Fibroblast of lung (primary cell): Measurements from ENCODE around the gene KCNJ10. TPM values are rescaled to one million over a fixed set of nuclear protein-coding genes. Genes with fewer than 3 reads are reported as not detected.

ENCODE experiments used
- DNase-seq, 2 donors: peaks; one replicate each; pipeline versions ENCODE4 v3.0.0 to v3.0.0-alpha.2; 2010; ENCODE audit warnings: low read depth in 2 of 2
- H2AFZ ChIP-seq: 2 replicates; pipeline ENCODE4 v1.5.1; 2012; ENCODE audit warnings: low read length, control low read depth, inconsistent platforms
- H3K27ac ChIP-seq: 2 replicates; pipeline ENCODE4 v1.5.1; 2011; ENCODE audit warnings: low read length, control low read depth; ENCODE audit not compliant: insufficient read depth
- H3K27me3 ChIP-seq: 2 replicates; pipeline ENCODE4 v1.5.1; 2011; ENCODE audit warnings: mild to moderate bottlenecking, low read length; ENCODE audit not compliant: control insufficient read depth, insufficient read depth
- H3K36me3 ChIP-seq: 2 replicates; pipeline ENCODE4 v1.5.1; 2011; ENCODE audit warnings: low read length; ENCODE audit not compliant: control insufficient read depth, insufficient read depth
- H3K4me1 ChIP-seq: 2 replicates; pipeline ENCODE4 v1.5.1; 2011; ENCODE audit warnings: low read length; ENCODE audit not compliant: control insufficient read depth, insufficient read depth; ENCODE audit errors: extremely low read depth
- H3K4me2 ChIP-seq: 2 replicates; pipeline ENCODE4 v1.5.1; 2011; ENCODE audit warnings: low read length, control low read depth; ENCODE audit not compliant: insufficient read depth; ENCODE audit errors: extremely low read depth
- H3K4me3 ChIP-seq, 4 experiments: fragments of 200-600 bp in 1 of 4; sonication (generic) in 1 of 4; replicated peaks in 1 of 4; 2 replicates each; pipeline ENCODE4 v1.5.1; 2011 to 2016; ENCODE audit warnings: low read length in 4 of 4, low read depth in 3 of 4, mild to moderate bottlenecking in 3 of 4, control low read depth in 2 of 4, inconsistent platforms in 1 of 4, mixed read lengths in 1 of 4; ENCODE audit not compliant: insufficient read depth in 1 of 4; ENCODE audit errors: control extremely low read depth in 1 of 4
- H3K79me2 ChIP-seq: 2 replicates; pipeline ENCODE4 v1.5.1; 2012; ENCODE audit warnings: mild to moderate bottlenecking, low read length, inconsistent platforms; ENCODE audit not compliant: control insufficient read depth, insufficient read depth
- H3K9ac ChIP-seq: 2 replicates; pipeline ENCODE4 v1.5.1; 2011; ENCODE audit warnings: mild to moderate bottlenecking, low read length, control low read depth; ENCODE audit not compliant: insufficient read depth
- H3K9me3 ChIP-seq: 2 replicates; pipeline ENCODE4 v1.5.1; 2012; ENCODE audit warnings: low read depth, low read length; ENCODE audit not compliant: control insufficient read depth, insufficient read depth
- H4K20me1 ChIP-seq: 2 replicates; pipeline ENCODE4 v1.5.1; 2011; ENCODE audit warnings: low read length; ENCODE audit not compliant: control insufficient read depth, insufficient read depth; ENCODE audit errors: extremely low read depth
- EZH2 ChIP-seq: IDR thresholded peaks from 2 replicates; pipeline ENCODE4 v1.5.1; 2012; ENCODE audit warnings: low read length, control low read depth, mild to moderate bottlenecking; ENCODE audit errors: missing control alignments
- polyA plus RNA-seq, 2 donors: library from polyadenylated mRNA; depleted of rRNA in 1 of 2; stranded (reverse) in 1 of 2; unstranded in 1 of 2; fragments of >200 nt; gene quantifications; 2 replicates each; pipeline ENCODE4 v1.2.1, GENCODE V29; 2011 to 2012; ENCODE audit warnings: missing spikeins in 1 of 2
- total RNA-seq: library from RNA; depleted of rRNA; stranded (reverse); fragments of >200 nt; gene quantifications from 2 replicates; pipeline ENCODE4 v1.2.1, GENCODE V29; 2014
- TF ChIP-seq, protein P1 (sequence below), 2 donors: IDR thresholded peaks in 1 of 2; conservative IDR thresholded peaks in 1 of 2; 1 replicate in 1 of 2; 2 replicates in 1 of 2; pipeline ENCODE4 v1.5.1; 2011 to 2012; ENCODE audit warnings: low read length in 2 of 2, control low read depth in 1 of 2, inconsistent platforms in 1 of 2, low read depth in 1 of 2, mild to moderate bottlenecking in 1 of 2

Gene KCNJ10
- total and polyA plus RNA-seq, 2 donors (not counting 1 experiment from before 2014, with no cell fraction given), result not detected

DNA sequence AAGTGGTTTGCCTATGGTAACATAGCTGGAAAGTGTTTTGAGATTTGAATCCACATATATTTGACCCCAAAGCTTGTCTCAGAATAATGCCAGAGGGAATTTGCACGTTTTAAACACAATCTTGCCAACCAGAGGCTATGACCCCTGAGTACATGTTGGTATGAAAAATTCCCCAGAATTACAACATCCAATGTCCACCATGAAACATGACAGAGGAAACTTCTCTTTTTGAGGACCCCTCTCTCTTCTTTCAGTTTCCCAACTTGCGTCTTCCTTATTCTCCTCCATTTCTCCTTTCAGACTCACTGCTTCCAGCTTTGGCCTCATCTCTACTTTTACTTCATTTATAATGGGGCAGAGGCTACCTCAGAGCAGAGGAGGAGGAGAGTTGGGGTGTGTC, 5.9 kb upstream of the KCNJ10 start:
- H3K27ac ChIP-seq, result no peak overlapping the region
- DNase-seq, result no peak
- H2AFZ ChIP-seq, result no peak overlapping the region

DNA sequence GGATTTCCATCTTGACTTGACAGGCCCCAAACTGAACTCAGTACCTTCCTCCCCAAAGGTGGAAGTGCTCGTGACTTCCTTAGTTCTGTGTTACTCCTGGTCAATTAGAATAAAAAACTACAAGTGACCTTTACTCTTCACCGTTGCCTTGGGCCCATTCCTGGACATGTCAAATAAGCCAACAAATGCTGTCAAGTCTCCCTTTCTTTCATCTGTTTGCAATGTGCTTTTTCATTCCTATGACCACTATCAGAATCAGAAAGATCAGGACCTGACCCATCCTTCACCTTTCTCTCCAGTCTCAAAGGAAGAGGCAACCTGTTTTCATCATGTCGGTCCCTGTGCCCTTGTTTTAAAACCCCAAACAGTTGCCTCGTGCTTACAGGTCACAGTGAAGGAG, 4.9 kb upstream of the KCNJ10 start:
- Histone ChIP-seq H3K27me3 (peaks cover 31% of the 10 kb centered on the region), H2AFZ (no peak overlapping the region), H3K9ac (no peak overlapping the region), H4K20me1 (no peaks in the 10 kb centered on the region), H3K79me2 (no peaks in the 10 kb centered on the region), H3K36me3 (no peaks in the 10 kb centered on the region), H3K27ac (no peak overlapping the region), H3K4me2 (no peak overlapping the region), H3K4me1 (no peaks in the 10 kb centered on the region), H3K9me3 (no peaks in the 10 kb centered on the region), H3K4me3 (no peak overlapping the region)
- no peak for DNase-seq
- TF ChIP-seq EZH2, result no peak
- TF ChIP-seq, protein P1, sequence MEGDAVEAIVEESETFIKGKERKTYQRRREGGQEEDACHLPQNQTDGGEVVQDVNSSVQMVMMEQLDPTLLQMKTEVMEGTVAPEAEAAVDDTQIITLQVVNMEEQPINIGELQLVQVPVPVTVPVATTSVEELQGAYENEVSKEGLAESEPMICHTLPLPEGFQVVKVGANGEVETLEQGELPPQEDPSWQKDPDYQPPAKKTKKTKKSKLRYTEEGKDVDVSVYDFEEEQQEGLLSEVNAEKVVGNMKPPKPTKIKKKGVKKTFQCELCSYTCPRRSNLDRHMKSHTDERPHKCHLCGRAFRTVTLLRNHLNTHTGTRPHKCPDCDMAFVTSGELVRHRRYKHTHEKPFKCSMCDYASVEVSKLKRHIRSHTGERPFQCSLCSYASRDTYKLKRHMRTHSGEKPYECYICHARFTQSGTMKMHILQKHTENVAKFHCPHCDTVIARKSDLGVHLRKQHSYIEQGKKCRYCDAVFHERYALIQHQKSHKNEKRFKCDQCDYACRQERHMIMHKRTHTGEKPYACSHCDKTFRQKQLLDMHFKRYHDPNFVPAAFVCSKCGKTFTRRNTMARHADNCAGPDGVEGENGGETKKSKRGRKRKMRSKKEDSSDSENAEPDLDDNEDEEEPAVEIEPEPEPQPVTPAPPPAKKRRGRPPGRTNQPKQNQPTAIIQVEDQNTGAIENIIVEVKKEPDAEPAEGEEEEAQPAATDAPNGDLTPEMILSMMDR (conservative IDR thresholded peaks at IDR 0.05 in 1 of 2, IDR thresholded peaks at IDR 0.05 in 1 of 2; ENCODE audit: low read depth in 1 of 2, low read length in 2 of 2), result no peak

More for the DNA sequence above, 5.9 kb upstream of the KCNJ10 start:
- H3K9ac ChIP-seq, result no peak overlapping the region
- no peaks in the 10 kb centered on the region for H4K20me1 ChIP-seq
- H3K27me3 ChIP-seq, result peaks cover 30% of the 10 kb centered on the region
- no peak overlapping the region for H3K4me3 ChIP-seq
- no peaks in the 10 kb centered on the region for H3K4me1 ChIP-seq
- TF ChIP-seq, protein P1 (conservative IDR thresholded peaks at IDR 0.05 in 1 of 2, IDR thresholded peaks at IDR 0.05 in 1 of 2; ENCODE audit: low read depth in 1 of 2, low read length in 2 of 2), result no peak
- no peak for TF ChIP-seq EZH2
- no peaks in the 10 kb centered on the region for H3K36me3 ChIP-seq
- H3K9me3 ChIP-seq, result no peaks in the 10 kb centered on the region
- no peaks in the 10 kb centered on the region for H3K79me2 ChIP-seq
- H3K4me2 ChIP-seq, result no peak overlapping the region

DNA sequence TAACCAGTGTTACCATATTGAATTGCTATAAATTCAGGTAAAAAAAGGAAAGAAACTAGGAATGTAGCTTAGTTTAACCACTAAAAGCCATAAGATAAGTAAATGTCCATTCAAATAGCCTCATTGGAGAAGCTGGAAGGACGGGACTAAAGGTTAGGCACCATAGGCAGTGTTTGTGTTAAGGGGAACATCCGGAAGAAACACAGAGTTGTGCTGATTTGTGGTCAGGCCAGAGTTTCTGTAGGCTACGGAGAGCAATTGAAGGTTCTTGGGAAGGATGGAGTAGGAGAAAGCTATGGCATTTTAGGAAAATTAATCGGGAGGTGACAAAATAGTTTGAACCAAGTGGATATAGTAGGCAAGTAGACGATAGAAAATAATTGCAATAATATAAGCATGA, 1.3 kb upstream of the KCNJ10 start:
- H3K9me3 ChIP-seq, result no peaks in the 10 kb centered on the region
- TF ChIP-seq, protein P1 (conservative IDR thresholded peaks at IDR 0.05 in 1 of 2, IDR thresholded peaks at IDR 0.05 in 1 of 2; ENCODE audit: low read depth in 1 of 2, low read length in 2 of 2), result no peak
- TF ChIP-seq EZH2, result no peak
- H3K4me2 ChIP-seq, result no peak overlapping the region
- H3K4me3 ChIP-seq, result no peak overlapping the region
- no peaks in the 10 kb centered on the region for H3K79me2 ChIP-seq
- no peak overlapping the region for H3K27ac ChIP-seq
- DNase-seq, result no peak
- H3K4me1 ChIP-seq, result no peaks in the 10 kb centered on the region
- H2AFZ ChIP-seq, result no peak overlapping the region
- no peak overlapping the region for H3K9ac ChIP-seq
- no peaks in the 10 kb centered on the region for H3K36me3 ChIP-seq
- H4K20me1 ChIP-seq, result no peaks in the 10 kb centered on the region
- peaks cover 47% of the 10 kb centered on the region for H3K27me3 ChIP-seq
